Smooth muscle cell (in vitro differentiated cells): ENCODE measurements around the gene ANKIB1. TPM values are rescaled to one million over a fixed set of nuclear protein-coding genes. Genes with fewer than 3 reads are reported as not detected.

ENCODE experiments used
- DNase-seq: peaks from one replicate; lab custom pipeline; 2025; ENCODE audit not compliant: unreplicated experiment; lab: John Stamatoyannopoulos, UW
- H2AFZ ChIP-seq: fragments of 200-600 bp; sonication (generic); 2 replicates; pipeline ENCODE4 v1.6.0; 2016; ENCODE audit warnings: antibody characterized with exemption, low read depth, mild to moderate bottlenecking
- H3F3A ChIP-seq: fragments of 200-600 bp; sonication (generic); 2 replicates; pipeline ENCODE4 v1.6.0; 2017; ENCODE audit warnings: antibody characterized with exemption, low read depth
- H3K27ac ChIP-seq: fragments of 200-600 bp; sonication (generic); 2 replicates; pipeline ENCODE4 v1.5.1; 2016; ENCODE audit warnings: low read depth, mild to moderate bottlenecking
- H3K27me3 ChIP-seq: fragments of 200-600 bp; sonication (generic); 2 replicates; pipeline ENCODE4 v1.6.1; 2016; ENCODE audit warnings: low read depth, mild to moderate bottlenecking
- H3K36me3 ChIP-seq: fragments of 200-600 bp; sonication (generic); 2 replicates; pipeline ENCODE4 v1.5.1; 2016; ENCODE audit warnings: low read depth
- H3K4me1 ChIP-seq: fragments of 200-600 bp; sonication (generic); 2 replicates; pipeline ENCODE4 v1.5.1; 2016; ENCODE audit warnings: low read depth
- H3K4me2 ChIP-seq: fragments of 200-600 bp; sonication (generic); 2 replicates; pipeline ENCODE4 v1.6.0; 2016; ENCODE audit warnings: mild to moderate bottlenecking
- H3K4me3 ChIP-seq: fragments of 200-600 bp; sonication (generic); 2 replicates; pipeline ENCODE4 v1.5.1; 2016; ENCODE audit warnings: mild to moderate bottlenecking
- H3K79me2 ChIP-seq: fragments of 200-600 bp; sonication (generic); 2 replicates; pipeline ENCODE4 v1.6.0; 2016; ENCODE audit warnings: low read depth, mild to moderate bottlenecking
- H3K9ac ChIP-seq: fragments of 200-600 bp; sonication (generic); 2 replicates; pipeline ENCODE4 v1.6.0; 2016; ENCODE audit warnings: low read depth
- H3K9me3 ChIP-seq: fragments of 200-600 bp; sonication (generic); replicated peaks from 2 replicates; pipeline ENCODE4 v1.5.1; 2016; ENCODE audit warnings: low read depth
- H4K20me1 ChIP-seq: fragments of 200-600 bp; sonication (generic); 2 replicates; pipeline ENCODE4 v1.6.0; 2016; ENCODE audit warnings: low read depth
- CTCF ChIP-seq: fragments of 200-600 bp; sonication (generic); IDR thresholded peaks from 2 replicates; pipeline ENCODE4 v1.5.1; 2017; ENCODE audit warnings: borderline replicate concordance, mild to moderate bottlenecking, antibody characterized with exemption; ENCODE audit not compliant: insufficient read depth, poor library complexity, severe bottlenecking
- WGBS: methylation state at CpG from one replicate; pipeline ENCODE4 v1.1.7; 2016; ENCODE audit warnings: low lambda C conversion rate; 5-methylcytosine and 5-hydroxymethylcytosine counted together
- polyA plus RNA-seq: library from polyadenylated mRNA; unstranded; fragments of >200 nt; fragmentation: Nextera tagmentation; extraction: Ambion mirVana; gene quantifications from 2 replicates; pipeline ENCODE4 v1.2.1, GENCODE V29; 2016
- total RNA-seq: library from RNA; depleted of rRNA; stranded (reverse); fragments of >200 nt; gene quantifications from 2 replicates; pipeline ENCODE4 v1.2.3, GENCODE V29; 2014

Gene ANKIB1
- total and polyA plus RNA-seq, 2 experiments from 2014 or later, result 12.9 to 57.4 TPM

- H3K36me3 ChIP-seq, result peaks cover 9% of the 10 kb centered on the region
- no peak overlapping the region for H3K4me2 ChIP-seq
- H3K27me3 ChIP-seq, result no peaks in the 10 kb centered on the region
- no peaks in the 10 kb centered on the region for H3F3A ChIP-seq
- TF ChIP-seq CTCF, result no peak
- H3K9me3 ChIP-seq, result no peaks in the 10 kb centered on the region
- H3K9ac ChIP-seq, result no peak overlapping the region
- H3K79me2 ChIP-seq, result no peaks in the 10 kb centered on the region
- H3K27ac ChIP-seq, result no peak overlapping the region
- WGBS, result 71% methylated on average over 5 of the region's 5 CpGs
- no peaks in the 10 kb centered on the region for H3K4me1 ChIP-seq
- DNase-seq, result no peak
- H3K4me3 ChIP-seq, result no peak overlapping the region
- H2AFZ ChIP-seq, result no peak overlapping the region
- H4K20me1 ChIP-seq, result no peaks in the 10 kb centered on the region
Measured at GRCh38 chr7:92391071-92391470, 145.3 kb downstream of the ANKIB1 start.

GRCh38 chr7:92397542-92397941, 151.8 kb downstream of the ANKIB1 start:
- Histone ChIP-seq H3K36me3 (peaks cover 27% of the 10 kb centered on the region), H3K4me2 (no peak overlapping the region), H3K9ac (no peak overlapping the region), H3K4me1 (no peaks in the 10 kb centered on the region), H2AFZ (no peak overlapping the region), H3K27me3 (no peaks in the 10 kb centered on the region), H3K79me2 (no peaks in the 10 kb centered on the region), H4K20me1 (no peaks in the 10 kb centered on the region), H3F3A (peaks cover 3% of the 10 kb centered on the region), H3K27ac (no peak overlapping the region), H3K4me3 (no peak overlapping the region), H3K9me3 (no peaks in the 10 kb centered on the region)
- WGBS, result 98% methylated on average over 6 of the region's 6 CpGs
- TF ChIP-seq CTCF, result no peak
- no peak for DNase-seq

- Histone ChIP-seq H3K36me3 (peaks cover 27% of the 10 kb centered on the region), H3F3A (peaks cover 3% of the 10 kb centered on the region), H3K9ac (no peak overlapping the region), H3K27ac (no peak overlapping the region), H2AFZ (no peak overlapping the region), H3K79me2 (no peaks in the 10 kb centered on the region), H4K20me1 (no peaks in the 10 kb centered on the region), H3K4me2 (no peak overlapping the region), H3K4me1 (no peaks in the 10 kb centered on the region), H3K4me3 (no peak overlapping the region), H3K9me3 (no peaks in the 10 kb centered on the region), H3K27me3 (no peaks in the 10 kb centered on the region)
- 87% methylated on average over 2 of the region's 2 CpGs for WGBS
- TF ChIP-seq CTCF, result no peak
- DNase-seq, result no peak
Measured at GRCh38 chr7:92400013-92400412, 154.2 kb downstream of the ANKIB1 start.

GRCh38 chr7:92402920-92403759, 157.4 kb downstream of the ANKIB1 start:
- Histone ChIP-seq H3K4me2 (no peak overlapping the region), H3K9me3 (no peaks in the 10 kb centered on the region), H3K36me3 (peaks cover 14% of the 10 kb centered on the region), H3K9ac (no peak overlapping the region), H2AFZ (no peak overlapping the region), H3K4me1 (peaks cover 8% of the 10 kb centered on the region), H3K4me3 (no peak overlapping the region), H3F3A (peaks cover 3% of the 10 kb centered on the region), H3K27me3 (no peaks in the 10 kb centered on the region), H4K20me1 (no peaks in the 10 kb centered on the region), H3K27ac (peak overlapping the region; percentile 6), H3K79me2 (no peaks in the 10 kb centered on the region)
- DNase-seq, result no peak
- no peak for TF ChIP-seq CTCF
- WGBS, result 57% methylated on average over 4 of the region's 4 CpGs
